Lower leg skin (tissue), 3 donors: Measurements from ENCODE around the gene UNC79.

Source experiments
- POLR2A ChIP-seq, 2 donors: fragments of 450-650 bp; IDR thresholded peaks; one replicate each; pipeline ENCODE4 v1.6.1; 2016 to 2017; ENCODE audit warnings: antibody characterized with exemption in 2 of 2, mild to moderate bottlenecking in 1 of 2, moderate library complexity in 1 of 2
- TF ChIP-seq, protein P1 (sequence below), 3 donors: fragments of 450-650 bp; IDR thresholded peaks; one replicate each; pipeline ENCODE4 v1.5.1; 2016; ENCODE audit warnings: antibody characterized with exemption in 3 of 3, mild to moderate bottlenecking in 3 of 3, moderate library complexity in 2 of 3

DNA sequence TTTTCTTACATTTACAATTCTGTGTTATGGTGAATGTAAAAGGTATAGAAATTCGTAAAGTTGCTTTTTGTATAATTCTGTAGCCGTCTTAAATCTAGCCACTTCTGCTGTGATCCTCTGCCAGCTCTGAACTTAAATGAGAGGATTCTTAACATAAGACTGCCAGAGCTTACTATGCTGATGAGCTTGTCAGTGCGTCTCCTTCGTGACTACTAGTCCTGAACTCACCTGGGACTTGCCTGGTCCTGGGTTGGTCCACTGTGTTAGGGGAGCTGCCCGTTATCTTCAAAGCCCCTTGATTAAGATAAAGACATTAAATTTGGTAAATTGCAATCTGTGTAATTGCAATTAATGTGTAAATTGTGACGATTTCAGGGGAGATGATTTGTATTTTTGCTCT is 44.7 kb downstream of the UNC79 start:
- TF ChIP-seq, protein P1, sequence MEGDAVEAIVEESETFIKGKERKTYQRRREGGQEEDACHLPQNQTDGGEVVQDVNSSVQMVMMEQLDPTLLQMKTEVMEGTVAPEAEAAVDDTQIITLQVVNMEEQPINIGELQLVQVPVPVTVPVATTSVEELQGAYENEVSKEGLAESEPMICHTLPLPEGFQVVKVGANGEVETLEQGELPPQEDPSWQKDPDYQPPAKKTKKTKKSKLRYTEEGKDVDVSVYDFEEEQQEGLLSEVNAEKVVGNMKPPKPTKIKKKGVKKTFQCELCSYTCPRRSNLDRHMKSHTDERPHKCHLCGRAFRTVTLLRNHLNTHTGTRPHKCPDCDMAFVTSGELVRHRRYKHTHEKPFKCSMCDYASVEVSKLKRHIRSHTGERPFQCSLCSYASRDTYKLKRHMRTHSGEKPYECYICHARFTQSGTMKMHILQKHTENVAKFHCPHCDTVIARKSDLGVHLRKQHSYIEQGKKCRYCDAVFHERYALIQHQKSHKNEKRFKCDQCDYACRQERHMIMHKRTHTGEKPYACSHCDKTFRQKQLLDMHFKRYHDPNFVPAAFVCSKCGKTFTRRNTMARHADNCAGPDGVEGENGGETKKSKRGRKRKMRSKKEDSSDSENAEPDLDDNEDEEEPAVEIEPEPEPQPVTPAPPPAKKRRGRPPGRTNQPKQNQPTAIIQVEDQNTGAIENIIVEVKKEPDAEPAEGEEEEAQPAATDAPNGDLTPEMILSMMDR (IDR thresholded peaks at IDR 0.05), result no peak
- no peak for TF ChIP-seq POLR2A (IDR thresholded peaks at IDR 0.05)
